K562 (cell line): ENCODE results near the gene PRTN3. TPM values are rescaled to one million over a fixed set of nuclear protein-coding genes. Genes with fewer than 3 reads are reported as not detected.
A peak's percentile ranks its signal among the peaks of the same experiment; 100 is the strongest.

Source experiments
- ATAC-seq: fragments of 200-7000 bp; cut with Tn5 transposase; 3 replicates; pipeline ENCODE4 v1.9.1; 2020; ENCODE audit warnings: moderate library complexity
- BruUV-seq: library from RNA; stranded (reverse); fragments of 400-500 nt; replicated peaks from 2 replicates; lab custom pipeline; 2021; lab: Mats Ljungman, UMichigan
- CTCF ChIA-PET: fragments of 300-600 bp; formaldehyde crosslinking; extraction: SDS; loops from one replicate; lab custom pipeline; 2021; ENCODE audit warnings: low intra/inter-chr PET ratio; lab: Yijun Ruan, JAX
- POLR2A ChIA-PET: fragments of 300-600, 350-650 bp; sonication (Branson Sonifier 250); formaldehyde crosslinking; extraction: SDS; loops from one replicate; lab custom pipeline; 2021; ENCODE audit warnings: antibody characterized with exemption, inconsistent platforms; lab: Yijun Ruan, JAX
- DNase-seq, 4 experiments: peaks; one replicate each; pipeline versions ENCODE4 v3.0.0 to v3.0.0-alpha.2; 2011 to 2018; ENCODE audit warnings: low spot score in 3 of 4, mixed read lengths in 3 of 4; ENCODE audit errors: extremely low read depth in 1 of 4
- FAIRE-seq: peaks from 2 replicates; lab custom pipeline; 2011; peaks lifted over from hg19 to GRCh38; lab: Jason Lieb, UNC
- H2AFZ ChIP-seq: 2 replicates; pipeline ENCODE4 v1.6.0; 2011; ENCODE audit warnings: low read depth, low read length, control low read depth, inconsistent platforms
- H3K27ac ChIP-seq: fragments of 200-600 bp; 3 replicates; pipeline ENCODE4 v1.8.0; 2011; ENCODE audit warnings: low read depth, mild to moderate bottlenecking, control low read depth, inconsistent platforms, low read length, moderate library complexity, mixed read lengths; ENCODE audit errors: extremely low read depth
- H3K27me3 ChIP-seq, 2 experiments: fragments of 300-600 bp in 1 of 2; 2 replicates in 1 of 2; 3 replicates in 1 of 2; pipeline versions ENCODE4 v1.6.0 to v1.8.0; 2011; ENCODE audit warnings: inconsistent platforms in 2 of 2, low read length in 2 of 2, mild to moderate bottlenecking in 1 of 2, mixed read lengths in 1 of 2, moderate library complexity in 1 of 2; ENCODE audit not compliant: control insufficient read depth in 2 of 2, insufficient read depth in 2 of 2
- H3K36me3 ChIP-seq: fragments of 300-600 bp; 3 replicates; pipeline ENCODE4 v1.8.0; 2011; ENCODE audit warnings: mild to moderate bottlenecking, low read length, inconsistent platforms; ENCODE audit not compliant: control insufficient read depth, insufficient read depth
- H3K4me1 ChIP-seq, 2 experiments: fragments of 200-600 bp in 1 of 2; replicated peaks in 1 of 2; 2 replicates in 1 of 2; 3 replicates in 1 of 2; pipeline versions ENCODE4 v1.5.1 to v1.8.0; 2011; ENCODE audit warnings: inconsistent platforms in 2 of 2, low read length in 2 of 2, mild to moderate bottlenecking in 1 of 2, mixed read lengths in 1 of 2, moderate library complexity in 1 of 2; ENCODE audit not compliant: control insufficient read depth in 2 of 2, insufficient read depth in 2 of 2
- H3K4me2 ChIP-seq: 2 replicates; pipeline ENCODE4 v1.6.1; 2011; ENCODE audit warnings: low read length, control low read depth, inconsistent platforms, mixed read lengths; ENCODE audit not compliant: insufficient read depth
- H3K4me3 ChIP-seq: fragments of 200-600 bp; sonication (generic), shearing (Covaris generic); 2 replicates; pipeline ENCODE4 v1.5.1; 2016; ENCODE audit warnings: control low read depth, inconsistent platforms
- H3K79me2 ChIP-seq: fragments of 200-600 bp; 3 replicates; pipeline ENCODE4 v1.8.0; 2011; ENCODE audit warnings: low read length, inconsistent platforms; ENCODE audit not compliant: control insufficient read depth, insufficient read depth
- H3K9ac ChIP-seq, 2 experiments: 2 replicates each; pipeline versions ENCODE4 v1.6.0 to v1.6.1; 2011; ENCODE audit warnings: low read depth in 2 of 2, low read length in 2 of 2, control low read depth in 1 of 2, inconsistent platforms in 1 of 2, mild to moderate bottlenecking in 1 of 2, mixed read lengths in 1 of 2; ENCODE audit not compliant: insufficient read depth in 1 of 2
- H3K9me1 ChIP-seq: one replicate; pipeline ENCODE4 v1.6.0; 2011; ENCODE audit warnings: inconsistent platforms, mild to moderate bottlenecking, low read length, moderate library complexity; ENCODE audit not compliant: control insufficient read depth, insufficient read depth
- H3K9me3 ChIP-seq: replicated peaks from 2 replicates; pipeline ENCODE4 v1.5.1; 2011; ENCODE audit warnings: low read depth, low read length, inconsistent platforms; ENCODE audit not compliant: control insufficient read depth, insufficient read depth
- H4K20me1 ChIP-seq: replicated peaks from 2 replicates; pipeline ENCODE4 v1.6.1; 2011; ENCODE audit warnings: low read length, inconsistent platforms, mixed read lengths; ENCODE audit not compliant: control insufficient read depth, insufficient read depth
- CTBP1 ChIP-seq: fragments of 450-650 bp; IDR thresholded peaks from 2 replicates; pipeline ENCODE4 v1.6.1; 2016; ENCODE audit warnings: borderline replicate concordance
- DDX20 ChIP-seq: fragments of 450-650 bp; IDR thresholded peaks from 2 replicates; pipeline ENCODE4 v1.6.1; 2016; ENCODE audit warnings: missing genetic modification characterization, low read depth, mild to moderate bottlenecking, missing compliant biosample characterization, moderate library complexity
- GATAD2A ChIP-seq: fragments of 450-650 bp; IDR thresholded peaks from 2 replicates; pipeline ENCODE4 v1.6.1; 2017
- NCOA1 ChIP-seq: fragments of 450-650 bp; IDR thresholded peaks from 2 replicates; pipeline ENCODE4 v1.6.1; 2016; ENCODE audit warnings: low read depth
- NFXL1 ChIP-seq: fragments of 450-650 bp; formaldehyde crosslinking; IDR thresholded peaks from 2 replicates; pipeline ENCODE4 v1.4.0; 2021; ENCODE audit warnings: mild to moderate bottlenecking
- NFYB ChIP-seq: IDR thresholded peaks from 2 replicates; pipeline ENCODE4 v1.6.1; 2011; ENCODE audit warnings: mild to moderate bottlenecking, moderate library complexity; ENCODE audit not compliant: insufficient read length; ENCODE audit errors: extremely low read depth
- TFAP4 ChIP-seq: sonication (generic); formaldehyde crosslinking; IDR thresholded peaks from 2 replicates; pipeline ENCODE4 v1.8.0; 2022; ENCODE audit warnings: missing genetic modification reagents, mild to moderate bottlenecking, moderate library complexity, borderline replicate concordance
- ZNF143 ChIP-seq: sonication (generic); formaldehyde crosslinking; IDR thresholded peaks from 2 replicates; pipeline ENCODE4 v1.9.0; 2022; ENCODE audit warnings: mild to moderate bottlenecking, missing genetic modification reagents
- ZNF282 ChIP-seq: sonication (generic); formaldehyde crosslinking; IDR thresholded peaks from 2 replicates; pipeline ENCODE4 v1.8.1; 2023; ENCODE audit warnings: missing genetic modification reagents
- ZNF398 ChIP-seq: fragments of 250-450 bp; sonication (Bioruptor Pico); IDR thresholded peaks from 2 replicates; pipeline ENCODE4 v1.8.0; 2021; ENCODE audit warnings: moderate library complexity, mild to moderate bottlenecking, inconsistent platforms
- ZSCAN32 ChIP-seq: fragments of 450-650 bp; formaldehyde crosslinking; IDR thresholded peaks from 2 replicates; pipeline ENCODE4 v1.4.0; 2020; ENCODE audit warnings: mild to moderate bottlenecking, moderate library complexity
- WGBS: fragments of 100-300 bp; shearing (Covaris generic); methylation state at CpG from one replicate; pipeline ENCODE4 v1.1.6; 2016; ENCODE audit warnings: low coverage, mixed read lengths; ENCODE audit not compliant: insufficient coverage; ENCODE audit errors: missing lambda C conversion rate; 5-methylcytosine and 5-hydroxymethylcytosine counted together
- in situ Hi-C: fragments of 300-500 bp; cut with MboI; formaldehyde crosslinking; loops from 4 replicates; pipeline ENCODE4 v1.15.0; 2018; ENCODE audit warnings: inconsistent platforms, mixed read lengths
- intact Hi-C: fragments of 100-400 bp; cut with micrococcal nuclease; formaldehyde crosslinking; loops from 2 replicates; pipeline ENCODE4 v1.14.2; 2022
- polyA plus RNA-seq, 8 experiments: library from polyadenylated mRNA; depleted of rRNA in 4 of 8; stranded (reverse) in 5 of 8; unstranded in 3 of 8; fragments of >200 nt; fragmentation: Nextera tagmentation in 2 of 8; fragmentation: Illumina TruSeq in 1 of 8; extraction: Ambion mirVana in 2 of 8; extraction: Trizol in 1 of 8; gene quantifications; 2 replicates each; pipeline versions ENCODE4 v1.2.1 to v1.2.3, GENCODE V29; 2011 to 2014; ENCODE audit warnings: inconsistent platforms in 1 of 8, missing spikeins in 1 of 8
- total RNA-seq, 7 experiments: library from RNA; depleted of rRNA in 6 of 7; stranded (reverse); fragments of >200 nt in 6 of 7; fragmentation: Illumina TruSeq in 2 of 7; extraction: Trizol in 2 of 7; gene quantifications; 2 replicates each; pipeline versions ENCODE4 v1.2.1 to v1.2.3, GENCODE V29; 2011 to 2021; ENCODE audit warnings: low replicate concordance in 1 of 7
- TF ChIP-seq, protein P1 (sequence below): fragments of 200-800 bp; sonication (Bioruptor generic); IDR thresholded peaks from 2 replicates; pipeline ENCODE4 v1.6.1; 2016; ENCODE audit warnings: missing genetic modification characterization, missing compliant biosample characterization

The PRTN3 gene
- total and polyA plus RNA-seq, 9 of the 15 experiments (the other 6 are each of a cell fraction or from before 2014, with no cell fraction given), result 0.14 to 0.86 (median 0.43) TPM; not detected in 3

- ATAC-seq, result peak; percentile 78
- no peaks in the 10 kb centered on the region for H3K9me1 ChIP-seq
- TSS peak; percentile 68 for BruUV-seq
- no peaks in the 10 kb centered on the region for H4K20me1 ChIP-seq
- FAIRE-seq, result peak; percentile 96
- H2AFZ ChIP-seq, result peak overlapping the region; percentile 68; the same call in 1 of the 2 replicates
- H3K79me2 ChIP-seq, result peaks cover 22% of the 10 kb centered on the region; the same call in 2 of the 3 replicates
- peaks cover 15 to 68% of the 10 kb centered on the region in 2 experiments for H3K4me1 ChIP-seq
- peak overlapping the region; percentile 64 to 91 for H3K9ac ChIP-seq
- H3K36me3 ChIP-seq, result no peaks in the 10 kb centered on the region
- WGBS, result 3% methylated on average over 12 of the region's 12 CpGs
- peak overlapping the region; percentile 71 for H3K4me2 ChIP-seq
- in situ Hi-C loops (no loop called here), intact Hi-C loops (no loop called here)
- peak overlapping the region; percentile 34 for H3K4me3 ChIP-seq
- H3K9me3 ChIP-seq, result no peaks in the 10 kb centered on the region
- no peaks in the 10 kb centered on the region for H3K27me3 ChIP-seq
- ChIA-PET POLR2A (interaction anchor here (0.6 to 2.4 kb wide), 4 partner anchors 8 to 281 kb away, joined by 3 to 9 read pairs (median 4); no protein-coding TSS in a partner anchor), CTCF (no interaction called here)
- DNase-seq, result peak; percentile 61 to 75 (median 68)
- peak overlapping the region; percentile 83 for H3K27ac ChIP-seq
- TF ChIP-seq ZNF143, result 0 out of 2 replicates have a peak, but pooled peaks have one; percentile 16
- TF ChIP-seq GATAD2A, result peak; percentile 68; the same call in 1 of the 2 replicates
- TF ChIP-seq DDX20 (tag), result no peak
- no peak for TF ChIP-seq ZSCAN32 (CRISPR knock-in tag)
- TF ChIP-seq, protein P1, sequence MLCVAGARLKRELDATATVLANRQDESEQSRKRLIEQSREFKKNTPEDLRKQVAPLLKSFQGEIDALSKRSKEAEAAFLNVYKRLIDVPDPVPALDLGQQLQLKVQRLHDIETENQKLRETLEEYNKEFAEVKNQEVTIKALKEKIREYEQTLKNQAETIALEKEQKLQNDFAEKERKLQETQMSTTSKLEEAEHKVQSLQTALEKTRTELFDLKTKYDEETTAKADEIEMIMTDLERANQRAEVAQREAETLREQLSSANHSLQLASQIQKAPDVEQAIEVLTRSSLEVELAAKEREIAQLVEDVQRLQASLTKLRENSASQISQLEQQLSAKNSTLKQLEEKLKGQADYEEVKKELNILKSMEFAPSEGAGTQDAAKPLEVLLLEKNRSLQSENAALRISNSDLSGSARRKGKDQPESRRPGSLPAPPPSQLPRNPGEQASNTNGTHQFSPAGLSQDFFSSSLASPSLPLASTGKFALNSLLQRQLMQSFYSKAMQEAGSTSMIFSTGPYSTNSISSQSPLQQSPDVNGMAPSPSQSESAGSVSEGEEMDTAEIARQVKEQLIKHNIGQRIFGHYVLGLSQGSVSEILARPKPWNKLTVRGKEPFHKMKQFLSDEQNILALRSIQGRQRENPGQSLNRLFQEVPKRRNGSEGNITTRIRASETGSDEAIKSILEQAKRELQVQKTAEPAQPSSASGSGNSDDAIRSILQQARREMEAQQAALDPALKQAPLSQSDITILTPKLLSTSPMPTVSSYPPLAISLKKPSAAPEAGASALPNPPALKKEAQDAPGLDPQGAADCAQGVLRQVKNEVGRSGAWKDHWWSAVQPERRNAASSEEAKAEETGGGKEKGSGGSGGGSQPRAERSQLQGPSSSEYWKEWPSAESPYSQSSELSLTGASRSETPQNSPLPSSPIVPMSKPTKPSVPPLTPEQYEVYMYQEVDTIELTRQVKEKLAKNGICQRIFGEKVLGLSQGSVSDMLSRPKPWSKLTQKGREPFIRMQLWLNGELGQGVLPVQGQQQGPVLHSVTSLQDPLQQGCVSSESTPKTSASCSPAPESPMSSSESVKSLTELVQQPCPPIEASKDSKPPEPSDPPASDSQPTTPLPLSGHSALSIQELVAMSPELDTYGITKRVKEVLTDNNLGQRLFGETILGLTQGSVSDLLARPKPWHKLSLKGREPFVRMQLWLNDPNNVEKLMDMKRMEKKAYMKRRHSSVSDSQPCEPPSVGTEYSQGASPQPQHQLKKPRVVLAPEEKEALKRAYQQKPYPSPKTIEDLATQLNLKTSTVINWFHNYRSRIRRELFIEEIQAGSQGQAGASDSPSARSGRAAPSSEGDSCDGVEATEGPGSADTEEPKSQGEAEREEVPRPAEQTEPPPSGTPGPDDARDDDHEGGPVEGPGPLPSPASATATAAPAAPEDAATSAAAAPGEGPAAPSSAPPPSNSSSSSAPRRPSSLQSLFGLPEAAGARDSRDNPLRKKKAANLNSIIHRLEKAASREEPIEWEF (CRISPR knock-in tag), result no peak; the same call in 1 of the 2 replicates
- no peak for TF ChIP-seq ZNF398
- TF ChIP-seq TFAP4 (CRISPR knock-in tag), result peak; percentile 42; the same call in 1 of the 2 replicates
- TF ChIP-seq NCOA1, result peak; percentile 84
- no peak for TF ChIP-seq NFXL1
- TF ChIP-seq ZNF282 (CRISPR knock-in tag), result no peak
- peak; percentile 73 for TF ChIP-seq CTBP1
- no peak for TF ChIP-seq NFYB
Observed at GRCh38 chr19:823565-824121, 17.2 kb upstream of the PRTN3 start.
